ENCODE data around the gene RNF111. TPM values are rescaled to one million over a fixed set of nuclear protein-coding genes. Genes with fewer than 3 reads are reported as not detected.
A peak's percentile ranks its signal among the peaks of the same experiment; 100 is the strongest.

RNF111 gene
- total RNA-seq, 2 donors from 2014 or later: 21.8 to 31.4 TPM

GRCh38 chr15:59131969-59132562 lies 144.6 kb downstream of the RNF111 start:
- TF ChIP-seq CTCF (IDR thresholded peaks at IDR 0.05): no peak
- Histone ChIP-seq H3K27me3 (no peaks in the 10 kb centered on the region), H3K27ac (peak overlapping the region; percentile 80), H3K9me3 (no peaks in the 10 kb centered on the region), H3K9ac (ENCODE audit: low read depth in 2 of 2, low read length in 2 of 2) (peak overlapping the region in 1 of 2 donors; percentile 58), H3K4me3 (no peak overlapping the region), H3K4me1 (peaks cover 8% of the 10 kb centered on the region), H3K36me3 (no peaks in the 10 kb centered on the region)
- peak; percentile 51 for DNase-seq
- intact Hi-C loops (cut with DNase I): no loop called here

- no peak overlapping the region for H3K4me3 ChIP-seq
- no peak for TF ChIP-seq CTCF (IDR thresholded peaks at IDR 0.05)
- H3K27ac ChIP-seq: no peak overlapping the region
- intact Hi-C loops (cut with DNase I): no loop called here
- H3K27me3 ChIP-seq: no peaks in the 10 kb centered on the region
- H3K9ac ChIP-seq (ENCODE audit: low read depth in 2 of 2, low read length in 2 of 2): no peak overlapping the region
- no peaks in the 10 kb centered on the region for H3K9me3 ChIP-seq
- H3K36me3 ChIP-seq: no peaks in the 10 kb centered on the region
- no peak for DNase-seq
- peaks cover 8% of the 10 kb centered on the region for H3K4me1 ChIP-seq
Observed at GRCh38 chr15:59133929-59134427, 146.5 kb downstream of the RNF111 start.

GRCh38 chr15:59137566-59137965 lies 150.1 kb downstream of the RNF111 start:
- no peaks in the 10 kb centered on the region for H3K36me3 ChIP-seq

GRCh38 chr15:59138243-59138642 lies 150.8 kb downstream of the RNF111 start:
- H3K27me3 ChIP-seq: no peaks in the 10 kb centered on the region
- no peaks in the 10 kb centered on the region for H3K9me3 ChIP-seq
- peak; percentile 48 for DNase-seq
- no peak overlapping the region for H3K4me3 ChIP-seq
- H3K27ac ChIP-seq: no peak overlapping the region
- H3K9ac ChIP-seq (ENCODE audit: low read depth in 2 of 2, low read length in 2 of 2): no peak overlapping the region
- no peaks in the 10 kb centered on the region for H3K36me3 ChIP-seq
- intact Hi-C loops (cut with DNase I): no loop called here
- no peaks in the 10 kb centered on the region for H3K4me1 ChIP-seq
- TF ChIP-seq CTCF (IDR thresholded peaks at IDR 0.05): peak; percentile 57

More at GRCh38 chr15:59137566-59137965, 150.1 kb downstream of the RNF111 start:
- H3K4me3 ChIP-seq: no peak overlapping the region
- H3K9ac ChIP-seq (ENCODE audit: low read depth in 2 of 2, low read length in 2 of 2): no peak overlapping the region
- no peak overlapping the region for H3K27ac ChIP-seq
- H3K4me1 ChIP-seq: no peaks in the 10 kb centered on the region
- no peak for TF ChIP-seq CTCF (IDR thresholded peaks at IDR 0.05)
- no peaks in the 10 kb centered on the region for H3K9me3 ChIP-seq
- no peak for DNase-seq
- intact Hi-C loops (cut with DNase I): no loop called here
- no peaks in the 10 kb centered on the region for H3K27me3 ChIP-seq

- no peaks in the 10 kb centered on the region for H3K36me3 ChIP-seq
- DNase-seq: peak; percentile 71
- intact Hi-C loops (cut with DNase I): no loop called here
Observed at GRCh38 chr15:59140422-59141226, 153.2 kb downstream of the RNF111 start.

More at GRCh38 chr15:59140422-59141226, 153.2 kb downstream of the RNF111 start:
- H3K9ac ChIP-seq (ENCODE audit: low read depth in 2 of 2, low read length in 2 of 2): no peak overlapping the region
- H3K27me3 ChIP-seq: no peaks in the 10 kb centered on the region
- TF ChIP-seq CTCF (IDR thresholded peaks at IDR 0.05): no peak
- no peak overlapping the region for H3K4me3 ChIP-seq
- H3K27ac ChIP-seq: no peak overlapping the region
- H3K4me1 ChIP-seq: no peaks in the 10 kb centered on the region
- H3K9me3 ChIP-seq: no peaks in the 10 kb centered on the region
